ENCODE data around the gene ADAM8. TPM values are rescaled to one million over a fixed set of nuclear protein-coding genes. Genes with fewer than 3 reads are reported as not detected.

The ADAM8 gene
- total RNA-seq, 2 donors from 2014 or later: 3.7 to 5.5 TPM

- H3K27me3 Mint-ChIP-seq (ENCODE audit: insufficient read depth): peaks cover 6% of the 10 kb centered on the region
- no peak overlapping the region for H3K27ac Mint-ChIP-seq
- H3K27ac ChIP-seq (ENCODE audit: low read depth, low read length): no peak overlapping the region
- H3K4me3 Mint-ChIP-seq: no peak overlapping the region
- H3K27me3 ChIP-seq (ENCODE audit: control insufficient read depth, insufficient read depth, low read length, poor library complexity, severe bottlenecking): peaks cover 9% of the 10 kb centered on the region
- no peak for DNase-seq
- peaks cover 4% of the 10 kb centered on the region for H3K4me1 ChIP-seq (ENCODE audit: control insufficient read depth, insufficient read depth, low read length)
- H3K4me3 ChIP-seq (ENCODE audit: low read length): no peak overlapping the region
- no peaks in the 10 kb centered on the region for H3K9me3 ChIP-seq (ENCODE audit: control insufficient read depth, low read length)
- no peaks in the 10 kb centered on the region for H3K9me3 Mint-ChIP-seq
- 82% methylated on average over 28 of the region's 29 CpGs; no CpG with 5 or more reads in 1 of the 2 experiments for WGBS, 2 experiments (ENCODE audit: insufficient coverage in 1 of 2, insufficient read length in 1 of 2)
- no peaks in the 10 kb centered on the region for H3K36me3 ChIP-seq (ENCODE audit: control insufficient read depth, insufficient read depth, low read length)
- H3K4me1 Mint-ChIP-seq: no peaks in the 10 kb centered on the region
- no peaks in the 10 kb centered on the region for H3K36me3 Mint-ChIP-seq (ENCODE audit: low read depth)
- TF ChIP-seq, protein P1, sequence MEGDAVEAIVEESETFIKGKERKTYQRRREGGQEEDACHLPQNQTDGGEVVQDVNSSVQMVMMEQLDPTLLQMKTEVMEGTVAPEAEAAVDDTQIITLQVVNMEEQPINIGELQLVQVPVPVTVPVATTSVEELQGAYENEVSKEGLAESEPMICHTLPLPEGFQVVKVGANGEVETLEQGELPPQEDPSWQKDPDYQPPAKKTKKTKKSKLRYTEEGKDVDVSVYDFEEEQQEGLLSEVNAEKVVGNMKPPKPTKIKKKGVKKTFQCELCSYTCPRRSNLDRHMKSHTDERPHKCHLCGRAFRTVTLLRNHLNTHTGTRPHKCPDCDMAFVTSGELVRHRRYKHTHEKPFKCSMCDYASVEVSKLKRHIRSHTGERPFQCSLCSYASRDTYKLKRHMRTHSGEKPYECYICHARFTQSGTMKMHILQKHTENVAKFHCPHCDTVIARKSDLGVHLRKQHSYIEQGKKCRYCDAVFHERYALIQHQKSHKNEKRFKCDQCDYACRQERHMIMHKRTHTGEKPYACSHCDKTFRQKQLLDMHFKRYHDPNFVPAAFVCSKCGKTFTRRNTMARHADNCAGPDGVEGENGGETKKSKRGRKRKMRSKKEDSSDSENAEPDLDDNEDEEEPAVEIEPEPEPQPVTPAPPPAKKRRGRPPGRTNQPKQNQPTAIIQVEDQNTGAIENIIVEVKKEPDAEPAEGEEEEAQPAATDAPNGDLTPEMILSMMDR (conservative IDR thresholded peaks at IDR 0.05): no peak
- H3K9ac ChIP-seq (ENCODE audit: extremely low read depth, low read length, poor library complexity, severe bottlenecking): no peak overlapping the region
Measured at GRCh38 chr10:133272301-133272963, 4.2 kb downstream of the ADAM8 start.

DNA sequence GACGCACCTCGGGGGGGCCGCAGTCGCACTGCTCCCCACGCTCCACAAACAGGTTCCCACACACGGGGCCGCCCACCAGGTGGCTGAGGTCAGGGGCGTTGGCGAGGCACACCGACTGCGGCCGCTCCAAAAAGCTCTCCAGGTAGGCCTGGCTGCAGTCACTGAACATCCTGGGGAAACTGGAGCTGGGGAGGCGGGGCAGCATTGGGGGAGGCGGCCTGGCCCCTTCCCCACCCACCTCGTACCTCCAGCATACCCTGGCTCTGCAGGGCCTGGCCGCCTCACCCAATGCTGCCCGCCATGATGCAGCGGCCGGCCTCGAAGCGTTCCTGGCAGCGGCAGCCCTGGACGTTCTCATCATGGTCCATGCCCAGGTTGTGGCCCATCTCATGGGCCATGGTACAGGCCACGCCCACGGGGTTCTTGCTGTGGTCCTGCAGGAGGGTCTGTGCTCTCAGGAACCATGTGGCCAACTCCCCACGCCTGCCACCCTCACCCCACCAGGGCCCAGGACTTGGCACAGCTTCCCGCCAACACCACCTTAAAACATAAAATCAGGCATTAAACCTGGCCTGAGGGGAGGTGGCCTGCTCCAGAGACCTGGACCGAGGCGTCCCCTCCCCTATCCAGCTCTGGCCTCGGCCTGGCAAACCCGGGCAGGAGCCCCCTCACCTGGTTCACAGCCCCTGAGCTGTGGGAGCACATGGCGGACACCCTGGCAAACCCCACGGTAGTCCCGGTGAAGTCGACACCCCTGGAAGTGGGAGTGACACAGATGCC is 5.0 kb downstream of the ADAM8 start:
- WGBS, 2 experiments (ENCODE audit: insufficient coverage in 1 of 2, insufficient read length in 1 of 2): 67 to 80% methylated on average over 9 to 34 of the region's 35 CpGs
- Mint-ChIP-seq H3K4me1 (no peaks in the 10 kb centered on the region), H3K36me3 (ENCODE audit: low read depth) (no peaks in the 10 kb centered on the region), H3K4me3 (no peak overlapping the region), H3K27me3 (ENCODE audit: insufficient read depth) (peaks cover 6% of the 10 kb centered on the region), H3K9me3 (no peaks in the 10 kb centered on the region), H3K27ac (no peak overlapping the region)
- Histone ChIP-seq H3K4me3 (ENCODE audit: low read length) (no peak overlapping the region), H3K9ac (ENCODE audit: extremely low read depth, low read length, poor library complexity, severe bottlenecking) (no peak overlapping the region), H3K9me3 (ENCODE audit: control insufficient read depth, low read length) (no peaks in the 10 kb centered on the region), H3K36me3 (ENCODE audit: control insufficient read depth, insufficient read depth, low read length) (no peaks in the 10 kb centered on the region), H3K27ac (ENCODE audit: low read depth, low read length) (no peak overlapping the region), H3K27me3 (ENCODE audit: control insufficient read depth, insufficient read depth, low read length, poor library complexity, severe bottlenecking) (peaks cover 9% of the 10 kb centered on the region), H3K4me1 (ENCODE audit: control insufficient read depth, insufficient read depth, low read length) (peaks cover 4% of the 10 kb centered on the region)
- no peak for DNase-seq
- TF ChIP-seq, protein P1 (conservative IDR thresholded peaks at IDR 0.05): no peak

DNA sequence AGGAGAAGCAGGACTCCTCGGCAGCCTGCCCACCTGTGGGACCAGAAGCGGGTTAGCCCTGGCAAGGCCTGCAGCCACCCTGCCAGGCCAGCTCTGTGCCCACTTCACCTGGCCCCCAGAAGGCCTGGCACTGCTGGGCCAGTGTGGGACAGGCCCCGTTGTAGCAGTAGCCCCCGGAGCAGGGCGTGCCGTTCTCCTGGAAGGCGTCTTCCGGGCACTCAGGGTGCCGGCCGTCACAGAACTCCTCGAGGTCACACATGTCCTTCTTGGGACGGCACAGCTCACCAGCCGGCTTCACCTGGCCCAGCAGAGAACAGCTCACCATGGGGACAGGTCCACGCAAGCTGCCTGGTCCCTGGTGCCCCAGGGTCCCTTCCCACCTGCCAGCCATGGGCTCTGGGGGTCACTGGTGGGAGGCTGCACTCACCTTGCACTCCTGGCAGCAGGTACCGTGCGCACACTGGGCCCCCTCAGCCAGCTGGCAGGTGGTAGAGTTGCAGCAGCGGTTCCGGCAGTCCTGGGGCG is 5.8 kb downstream of the ADAM8 start:
- TF ChIP-seq, protein P1 (conservative IDR thresholded peaks at IDR 0.05): no peak
- Histone ChIP-seq H3K27me3 (ENCODE audit: control insufficient read depth, insufficient read depth, low read length, poor library complexity, severe bottlenecking) (peaks cover 2% of the 10 kb centered on the region), H3K27ac (ENCODE audit: low read depth, low read length) (no peak overlapping the region), H3K36me3 (ENCODE audit: control insufficient read depth, insufficient read depth, low read length) (no peaks in the 10 kb centered on the region), H3K4me1 (ENCODE audit: control insufficient read depth, insufficient read depth, low read length) (peaks cover 4% of the 10 kb centered on the region), H3K9ac (ENCODE audit: extremely low read depth, low read length, poor library complexity, severe bottlenecking) (no peak overlapping the region), H3K4me3 (ENCODE audit: low read length) (no peak overlapping the region), H3K9me3 (ENCODE audit: control insufficient read depth, low read length) (no peaks in the 10 kb centered on the region)
- WGBS, 2 experiments (ENCODE audit: insufficient coverage in 1 of 2, insufficient read length in 1 of 2): 91 to 96% methylated on average over 15 to 19 of the region's 19 CpGs
- Mint-ChIP-seq H3K27me3 (ENCODE audit: insufficient read depth) (peaks cover 1% of the 10 kb centered on the region), H3K4me1 (no peaks in the 10 kb centered on the region), H3K36me3 (ENCODE audit: low read depth) (no peaks in the 10 kb centered on the region), H3K9me3 (no peaks in the 10 kb centered on the region), H3K27ac (no peak overlapping the region), H3K4me3 (no peak overlapping the region)
- no peak for DNase-seq
